Ishikawa (cell line): ENCODE measurements around the gene CHST11.

Experiments
- CEBPB ChIP-seq: IDR thresholded peaks from 2 replicates; pipeline ENCODE4 v1.6.1; 2012
- CREB1 ChIP-seq: IDR thresholded peaks from 2 replicates; pipeline ENCODE4 v1.6.1; 2012; ENCODE audit warnings: low read depth
- EGR1 ChIP-seq: IDR thresholded peaks from 2 replicates; pipeline ENCODE4 v1.6.1; 2012
- EP300 ChIP-seq: IDR thresholded peaks from 2 replicates; pipeline ENCODE4 v1.6.1; 2012; ENCODE audit warnings: borderline replicate concordance
- FOXM1 ChIP-seq: IDR thresholded peaks from 2 replicates; pipeline ENCODE4 v1.6.1; 2012; ENCODE audit warnings: low read depth, borderline replicate concordance
- NFIC ChIP-seq: IDR thresholded peaks from 2 replicates; pipeline ENCODE4 v1.6.1; 2012
- RAD21 ChIP-seq: IDR thresholded peaks from 2 replicates; pipeline ENCODE4 v1.6.1; 2012; ENCODE audit warnings: low read depth
- TAF1 ChIP-seq: IDR thresholded peaks from 2 replicates; pipeline ENCODE4 v1.6.1; 2012; ENCODE audit warnings: low read depth, mild to moderate bottlenecking
- TCF12 ChIP-seq: IDR thresholded peaks from 2 replicates; pipeline ENCODE4 v1.6.1; 2012; ENCODE audit warnings: low read depth
- TEAD4 ChIP-seq: IDR thresholded peaks from 2 replicates; pipeline ENCODE4 v1.6.1; 2012
- YY1 ChIP-seq: IDR thresholded peaks from 2 replicates; pipeline ENCODE4 v1.6.1; 2012; ENCODE audit warnings: low read depth
- ZBTB7A ChIP-seq: IDR thresholded peaks from 2 replicates; pipeline ENCODE4 v1.6.1; 2012; ENCODE audit warnings: low read depth
- TF ChIP-seq, protein P1 (sequence below): IDR thresholded peaks from 2 replicates; pipeline ENCODE4 v1.6.1; 2012
- TF ChIP-seq, protein P2 (sequence below): IDR thresholded peaks from 2 replicates; pipeline ENCODE4 v1.6.1; 2012
- TF ChIP-seq, protein P3 (sequence below): IDR thresholded peaks from 2 replicates; pipeline ENCODE4 v1.6.1; 2012; ENCODE audit warnings: low read depth, mild to moderate bottlenecking

Gene CHST11

DNA sequence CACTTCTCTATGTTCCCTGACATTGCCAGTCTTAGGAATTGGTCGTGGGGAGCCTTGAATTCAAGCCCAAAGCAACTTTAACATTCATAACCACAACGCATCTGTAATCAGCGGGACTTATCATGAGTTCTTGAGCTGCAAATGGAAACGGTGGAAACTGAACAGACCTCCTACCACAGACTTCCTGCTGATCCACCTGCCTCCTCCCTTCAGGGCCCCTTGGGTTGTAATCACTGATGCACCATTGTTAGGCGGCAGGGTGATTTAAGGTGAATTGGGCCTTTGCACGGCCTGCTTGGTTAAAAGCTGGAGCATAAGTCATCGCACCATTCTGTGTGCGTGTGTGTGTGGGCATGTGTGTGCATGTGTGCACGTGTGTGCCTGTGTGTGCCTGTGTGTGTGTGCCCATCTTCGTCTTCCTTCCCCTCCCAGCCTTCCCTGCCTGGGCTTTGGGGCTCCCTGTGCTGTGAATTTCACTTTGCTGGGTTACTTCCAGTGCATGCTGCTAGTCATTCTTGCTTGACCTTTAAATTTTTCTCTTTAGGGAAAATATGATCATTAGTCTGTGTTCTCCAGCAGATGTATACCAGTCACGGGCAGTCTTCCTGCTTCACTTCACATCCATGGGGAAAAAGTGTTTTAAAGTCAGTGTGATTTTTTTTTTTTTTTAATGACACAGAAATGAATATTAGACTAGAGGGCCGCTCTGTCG is 29.1 kb downstream of the CHST11 start:
- TF ChIP-seq EGR1 (no peak), YY1 (no peak), CEBPB (no peak), TEAD4 (no peak), CREB1 (no peak), FOXM1 (no peak), RAD21 (no peak), TAF1 (no peak), NFIC (no peak), ZBTB7A (no peak), EP300 (no peak), TCF12 (no peak)
- TF ChIP-seq, protein P1, sequence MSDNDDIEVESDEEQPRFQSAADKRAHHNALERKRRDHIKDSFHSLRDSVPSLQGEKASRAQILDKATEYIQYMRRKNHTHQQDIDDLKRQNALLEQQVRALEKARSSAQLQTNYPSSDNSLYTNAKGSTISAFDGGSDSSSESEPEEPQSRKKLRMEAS, result no peak
- TF ChIP-seq, protein P2, sequence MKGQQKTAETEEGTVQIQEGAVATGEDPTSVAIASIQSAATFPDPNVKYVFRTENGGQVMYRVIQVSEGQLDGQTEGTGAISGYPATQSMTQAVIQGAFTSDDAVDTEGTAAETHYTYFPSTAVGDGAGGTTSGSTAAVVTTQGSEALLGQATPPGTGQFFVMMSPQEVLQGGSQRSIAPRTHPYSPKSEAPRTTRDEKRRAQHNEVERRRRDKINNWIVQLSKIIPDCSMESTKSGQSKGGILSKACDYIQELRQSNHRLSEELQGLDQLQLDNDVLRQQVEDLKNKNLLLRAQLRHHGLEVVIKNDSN, result no peak
- TF ChIP-seq, protein P3, sequence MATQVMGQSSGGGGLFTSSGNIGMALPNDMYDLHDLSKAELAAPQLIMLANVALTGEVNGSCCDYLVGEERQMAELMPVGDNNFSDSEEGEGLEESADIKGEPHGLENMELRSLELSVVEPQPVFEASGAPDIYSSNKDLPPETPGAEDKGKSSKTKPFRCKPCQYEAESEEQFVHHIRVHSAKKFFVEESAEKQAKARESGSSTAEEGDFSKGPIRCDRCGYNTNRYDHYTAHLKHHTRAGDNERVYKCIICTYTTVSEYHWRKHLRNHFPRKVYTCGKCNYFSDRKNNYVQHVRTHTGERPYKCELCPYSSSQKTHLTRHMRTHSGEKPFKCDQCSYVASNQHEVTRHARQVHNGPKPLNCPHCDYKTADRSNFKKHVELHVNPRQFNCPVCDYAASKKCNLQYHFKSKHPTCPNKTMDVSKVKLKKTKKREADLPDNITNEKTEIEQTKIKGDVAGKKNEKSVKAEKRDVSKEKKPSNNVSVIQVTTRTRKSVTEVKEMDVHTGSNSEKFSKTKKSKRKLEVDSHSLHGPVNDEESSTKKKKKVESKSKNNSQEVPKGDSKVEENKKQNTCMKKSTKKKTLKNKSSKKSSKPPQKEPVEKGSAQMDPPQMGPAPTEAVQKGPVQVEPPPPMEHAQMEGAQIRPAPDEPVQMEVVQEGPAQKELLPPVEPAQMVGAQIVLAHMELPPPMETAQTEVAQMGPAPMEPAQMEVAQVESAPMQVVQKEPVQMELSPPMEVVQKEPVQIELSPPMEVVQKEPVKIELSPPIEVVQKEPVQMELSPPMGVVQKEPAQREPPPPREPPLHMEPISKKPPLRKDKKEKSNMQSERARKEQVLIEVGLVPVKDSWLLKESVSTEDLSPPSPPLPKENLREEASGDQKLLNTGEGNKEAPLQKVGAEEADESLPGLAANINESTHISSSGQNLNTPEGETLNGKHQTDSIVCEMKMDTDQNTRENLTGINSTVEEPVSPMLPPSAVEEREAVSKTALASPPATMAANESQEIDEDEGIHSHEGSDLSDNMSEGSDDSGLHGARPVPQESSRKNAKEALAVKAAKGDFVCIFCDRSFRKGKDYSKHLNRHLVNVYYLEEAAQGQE, result no peak

DNA sequence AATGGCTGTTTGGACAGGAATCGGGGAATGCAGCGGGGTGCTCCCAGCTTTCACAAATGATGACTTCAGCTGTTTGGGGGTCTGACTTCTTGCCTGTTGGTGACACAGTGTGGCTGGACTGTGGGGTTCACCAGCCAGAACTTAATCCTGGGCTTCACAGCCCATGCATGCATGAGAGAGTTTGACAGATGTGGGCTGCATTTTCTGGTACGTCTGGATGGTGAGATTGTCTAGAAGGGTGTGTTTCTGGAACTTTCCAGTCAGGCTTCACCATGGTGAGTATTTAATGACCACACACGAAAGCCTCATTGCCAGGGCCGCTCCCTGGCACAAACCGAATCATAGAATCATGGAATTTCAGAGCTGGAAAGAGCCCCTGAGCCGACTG is 29.6 kb downstream of the CHST11 start:
- TF ChIP-seq FOXM1 (no peak), TEAD4 (no peak), NFIC (no peak), RAD21 (no peak), EP300 (no peak), TAF1 (no peak), EGR1 (no peak), TCF12 (no peak), YY1 (no peak), CREB1 (no peak), ZBTB7A (no peak), CEBPB (no peak)
- TF ChIP-seq, protein P1, result no peak
- TF ChIP-seq, protein P3, result no peak
- TF ChIP-seq, protein P2, result no peak

DNA sequence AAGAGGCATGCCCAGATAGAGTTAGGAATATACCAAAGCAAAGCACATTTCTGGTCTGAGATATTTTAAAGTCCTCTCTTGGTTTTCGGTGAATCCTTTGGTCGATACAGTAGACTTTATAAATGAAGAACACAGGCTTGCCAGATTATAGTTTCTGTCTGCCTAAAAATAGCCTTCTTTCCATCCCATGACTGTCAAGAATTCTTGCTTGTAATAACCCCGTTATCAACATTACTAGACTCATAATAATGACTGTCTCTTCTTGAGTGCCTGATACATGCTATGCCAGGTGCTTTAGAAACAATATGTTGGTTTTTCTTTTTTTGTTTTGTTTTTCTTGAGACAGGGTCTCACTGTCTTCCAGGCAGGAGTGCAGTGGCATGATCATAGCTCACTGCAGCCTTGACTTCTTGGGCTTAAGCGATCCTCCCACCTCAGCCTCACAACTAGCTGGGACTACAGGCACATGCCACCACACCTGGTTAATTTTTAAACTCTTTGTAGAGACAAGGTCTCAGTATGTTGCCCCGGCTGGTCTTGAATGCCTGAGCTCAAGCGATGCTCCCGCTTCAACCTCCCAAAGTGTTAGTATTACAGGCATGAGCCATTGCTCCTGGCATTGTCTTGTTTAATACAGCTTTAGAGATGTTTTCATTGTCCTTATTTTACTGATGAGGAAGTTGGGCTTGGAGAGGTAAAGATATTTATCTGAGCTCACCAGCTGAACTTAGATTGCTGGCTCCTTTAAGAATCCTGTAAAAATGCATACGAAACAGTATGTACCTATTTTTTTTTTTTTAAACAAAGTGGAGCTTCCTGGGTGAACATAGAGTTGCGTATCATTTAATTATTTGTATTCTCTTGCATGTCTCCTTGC is 30.4 kb downstream of the CHST11 start:
- TF ChIP-seq CEBPB (no peak), TAF1 (no peak)

DNA sequence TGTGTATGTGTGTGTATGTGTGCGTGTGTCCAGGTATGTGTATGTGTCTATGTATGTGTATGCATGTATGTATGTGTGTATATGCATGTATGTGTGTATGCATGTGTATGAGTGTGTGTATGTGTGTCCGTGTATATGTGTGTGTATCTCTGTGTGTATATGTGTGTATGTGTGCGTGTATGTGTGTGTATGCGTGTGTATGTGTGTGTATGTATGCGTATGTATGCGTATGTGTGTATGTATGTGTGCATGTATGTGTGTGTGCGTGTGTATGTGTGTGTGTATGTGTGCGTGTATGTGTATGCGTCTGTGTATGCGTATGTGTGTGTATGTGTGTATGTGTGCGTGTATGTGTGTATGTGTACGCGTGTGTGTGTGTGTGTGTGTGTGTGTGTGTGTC is 31.6 kb downstream of the CHST11 start:
- no peak for TF ChIP-seq CREB1
- TF ChIP-seq EP300, result no peak
- TF ChIP-seq YY1, result no peak
- TF ChIP-seq EGR1, result no peak
- TF ChIP-seq, protein P1, result no peak
- no peak for TF ChIP-seq NFIC
- no peak for TF ChIP-seq TCF12
- no peak for TF ChIP-seq CEBPB
- TF ChIP-seq, protein P3, result no peak
- no peak for TF ChIP-seq FOXM1
- TF ChIP-seq ZBTB7A, result no peak
- no peak for TF ChIP-seq TEAD4
- no peak for TF ChIP-seq RAD21
- TF ChIP-seq TAF1, result no peak
- TF ChIP-seq, protein P2, result no peak
